ENCODE data around the gene KCNMB2.

DNA sequence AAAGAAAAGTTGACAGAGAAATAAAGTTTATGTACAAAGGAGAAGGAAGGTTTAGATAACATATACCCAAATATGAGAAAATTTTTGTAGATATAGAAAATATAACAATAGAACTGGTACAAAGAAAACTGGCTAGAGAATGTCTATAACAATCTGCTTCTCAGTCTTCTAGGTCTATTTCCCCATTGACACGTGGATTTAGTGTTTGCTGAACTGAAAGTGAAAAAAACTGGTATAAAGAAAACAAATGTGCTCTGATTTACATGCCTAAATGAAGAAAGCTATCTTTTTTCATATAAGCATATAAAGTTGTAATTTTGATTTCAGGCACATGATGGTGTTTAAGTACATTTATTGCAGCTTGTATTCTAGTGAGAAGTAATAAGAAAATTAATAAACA, 9.8 kb downstream of the KCNMB2 start:
- TF ChIP-seq, protein P1, sequence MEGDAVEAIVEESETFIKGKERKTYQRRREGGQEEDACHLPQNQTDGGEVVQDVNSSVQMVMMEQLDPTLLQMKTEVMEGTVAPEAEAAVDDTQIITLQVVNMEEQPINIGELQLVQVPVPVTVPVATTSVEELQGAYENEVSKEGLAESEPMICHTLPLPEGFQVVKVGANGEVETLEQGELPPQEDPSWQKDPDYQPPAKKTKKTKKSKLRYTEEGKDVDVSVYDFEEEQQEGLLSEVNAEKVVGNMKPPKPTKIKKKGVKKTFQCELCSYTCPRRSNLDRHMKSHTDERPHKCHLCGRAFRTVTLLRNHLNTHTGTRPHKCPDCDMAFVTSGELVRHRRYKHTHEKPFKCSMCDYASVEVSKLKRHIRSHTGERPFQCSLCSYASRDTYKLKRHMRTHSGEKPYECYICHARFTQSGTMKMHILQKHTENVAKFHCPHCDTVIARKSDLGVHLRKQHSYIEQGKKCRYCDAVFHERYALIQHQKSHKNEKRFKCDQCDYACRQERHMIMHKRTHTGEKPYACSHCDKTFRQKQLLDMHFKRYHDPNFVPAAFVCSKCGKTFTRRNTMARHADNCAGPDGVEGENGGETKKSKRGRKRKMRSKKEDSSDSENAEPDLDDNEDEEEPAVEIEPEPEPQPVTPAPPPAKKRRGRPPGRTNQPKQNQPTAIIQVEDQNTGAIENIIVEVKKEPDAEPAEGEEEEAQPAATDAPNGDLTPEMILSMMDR (IDR thresholded peaks at IDR 0.05; ENCODE audit: borderline replicate concordance, extremely low read depth, low read length, poor library complexity, severe bottlenecking) = no peak
- TF ChIP-seq EZH2 (IDR thresholded peaks at IDR 0.05; ENCODE audit: borderline replicate concordance, low read depth, low read length, severe bottlenecking) = no peak

Measured in DND-41 (cell line).